Hepatocyte (in vitro differentiated cells): ENCODE results near the gene ONECUT3. TPM values are rescaled to one million over a fixed set of nuclear protein-coding genes. Genes with fewer than 3 reads are reported as not detected.

ENCODE experiments used
- DNase-seq: peaks from one replicate; pipeline ENCODE4 v3.0.0-alpha.2; 2016; ENCODE audit warnings: low spot score
- H2AFZ ChIP-seq: fragments of 200-600 bp; sonication (generic); 2 replicates; pipeline ENCODE4 v1.6.0; 2016; ENCODE audit warnings: antibody characterized with exemption, mild to moderate bottlenecking
- H3K27ac ChIP-seq: fragments of 200-600 bp; sonication (generic); 2 replicates; pipeline ENCODE4 v1.5.1; 2016; ENCODE audit warnings: mild to moderate bottlenecking
- H3K27me3 ChIP-seq: fragments of 200-600 bp; sonication (generic); 2 replicates; pipeline ENCODE4 v1.6.1; 2016
- H3K36me3 ChIP-seq: fragments of 200-600 bp; sonication (generic); replicated peaks from 2 replicates; pipeline ENCODE4 v1.5.1; 2016; ENCODE audit warnings: low read depth; ENCODE audit not compliant: insufficient read depth
- H3K4me1 ChIP-seq: fragments of 200-600 bp; sonication (generic); 2 replicates; pipeline ENCODE4 v1.5.1; 2016; ENCODE audit warnings: mild to moderate bottlenecking, moderate library complexity; ENCODE audit not compliant: insufficient read depth
- H3K4me2 ChIP-seq: fragments of 200-600 bp; sonication (generic); 2 replicates; pipeline ENCODE4 v1.6.0; 2016
- H3K4me3 ChIP-seq: fragments of 200-600 bp; sonication (generic); 2 replicates; pipeline ENCODE4 v1.5.1; 2016; ENCODE audit warnings: mild to moderate bottlenecking
- H3K79me2 ChIP-seq: fragments of 200-600 bp; sonication (generic); 2 replicates; pipeline ENCODE4 v1.6.0; 2017; ENCODE audit warnings: mild to moderate bottlenecking
- H3K9me2 ChIP-seq: fragments of 200-600 bp; sonication (generic); replicated peaks from 2 replicates; pipeline ENCODE4 v1.6.0; 2017; ENCODE audit warnings: mild to moderate bottlenecking; ENCODE audit not compliant: insufficient read depth
- H3K9me3 ChIP-seq: fragments of 200-600 bp; sonication (generic); 2 replicates; pipeline ENCODE4 v1.5.1; 2016; ENCODE audit warnings: low read depth, mild to moderate bottlenecking
- H4K20me1 ChIP-seq: fragments of 200-600 bp; sonication (generic); 2 replicates; pipeline ENCODE4 v1.6.0; 2016; ENCODE audit warnings: mild to moderate bottlenecking; ENCODE audit not compliant: insufficient read depth, poor library complexity, severe bottlenecking
- EZH2 ChIP-seq: fragments of 200-600 bp; sonication (generic); IDR thresholded peaks from 2 replicates; pipeline ENCODE4 v1.6.1; 2016; ENCODE audit warnings: antibody characterized with exemption, mild to moderate bottlenecking, borderline replicate concordance
- EZH2phosphoT487 ChIP-seq: fragments of 200-600 bp; sonication (generic); IDR thresholded peaks from one replicate; pipeline ENCODE4 v1.6.1; 2018; ENCODE audit warnings: antibody characterized with exemption, mild to moderate bottlenecking, low read depth, moderate library complexity; ENCODE audit not compliant: unreplicated experiment, severe bottlenecking
- WGBS: methylation state at CpG from one replicate; pipeline ENCODE4 v1.1.6; 2016; ENCODE audit warnings: low lambda C conversion rate; ENCODE audit errors: missing lambda C conversion rate; 5-methylcytosine and 5-hydroxymethylcytosine counted together
- polyA plus RNA-seq: library from polyadenylated mRNA; unstranded; fragments of >200 nt; fragmentation: Nextera tagmentation; extraction: Ambion mirVana; gene quantifications from 2 replicates; pipeline ENCODE4 v1.2.1, GENCODE V29; 2016
- total RNA-seq: library from RNA; depleted of rRNA; stranded (reverse); fragments of >200 nt; gene quantifications from 2 replicates; pipeline ENCODE4 v1.2.3, GENCODE V29; 2014
- TF ChIP-seq, protein P1 (sequence below): fragments of 200-600 bp; sonication (generic); IDR thresholded peaks from 2 replicates; pipeline ENCODE4 v1.5.1; 2016; ENCODE audit warnings: antibody characterized with exemption, mild to moderate bottlenecking; ENCODE audit not compliant: poor library complexity

The ONECUT3 gene
- total and polyA plus RNA-seq, 2 experiments from 2014 or later: 0.03 to 0.06 TPM

DNA sequence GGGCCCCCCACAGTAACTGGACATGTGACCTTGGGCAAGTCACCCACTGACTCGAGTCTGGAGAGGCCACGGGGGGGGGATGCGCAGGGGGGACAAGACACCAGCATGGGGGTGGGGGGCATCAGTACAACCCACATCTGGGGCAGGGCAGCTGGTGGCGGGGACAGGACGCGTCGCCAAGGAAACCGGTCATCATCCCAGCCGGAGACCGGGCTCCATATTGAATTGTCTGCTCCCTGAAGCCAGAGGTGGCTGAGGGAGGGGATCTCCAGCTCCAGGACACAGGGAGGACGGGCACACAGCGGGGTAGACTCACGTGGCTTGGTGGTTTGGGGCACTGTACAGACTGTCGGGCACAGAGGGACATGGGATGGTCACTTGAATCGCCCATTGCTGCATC, 11.4 kb downstream of the ONECUT3 start:
- DNase-seq: no peak
- H3K27me3 ChIP-seq: peaks cover 96% of the 10 kb centered on the region
- 38% methylated on average over 13 of the region's 15 CpGs for WGBS
- no peaks in the 10 kb centered on the region for H3K36me3 ChIP-seq
- TF ChIP-seq, protein P1, sequence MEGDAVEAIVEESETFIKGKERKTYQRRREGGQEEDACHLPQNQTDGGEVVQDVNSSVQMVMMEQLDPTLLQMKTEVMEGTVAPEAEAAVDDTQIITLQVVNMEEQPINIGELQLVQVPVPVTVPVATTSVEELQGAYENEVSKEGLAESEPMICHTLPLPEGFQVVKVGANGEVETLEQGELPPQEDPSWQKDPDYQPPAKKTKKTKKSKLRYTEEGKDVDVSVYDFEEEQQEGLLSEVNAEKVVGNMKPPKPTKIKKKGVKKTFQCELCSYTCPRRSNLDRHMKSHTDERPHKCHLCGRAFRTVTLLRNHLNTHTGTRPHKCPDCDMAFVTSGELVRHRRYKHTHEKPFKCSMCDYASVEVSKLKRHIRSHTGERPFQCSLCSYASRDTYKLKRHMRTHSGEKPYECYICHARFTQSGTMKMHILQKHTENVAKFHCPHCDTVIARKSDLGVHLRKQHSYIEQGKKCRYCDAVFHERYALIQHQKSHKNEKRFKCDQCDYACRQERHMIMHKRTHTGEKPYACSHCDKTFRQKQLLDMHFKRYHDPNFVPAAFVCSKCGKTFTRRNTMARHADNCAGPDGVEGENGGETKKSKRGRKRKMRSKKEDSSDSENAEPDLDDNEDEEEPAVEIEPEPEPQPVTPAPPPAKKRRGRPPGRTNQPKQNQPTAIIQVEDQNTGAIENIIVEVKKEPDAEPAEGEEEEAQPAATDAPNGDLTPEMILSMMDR: no peak
- TF ChIP-seq EZH2: no peak
- TF ChIP-seq EZH2phosphoT487: no peak
- no peak overlapping the region for H3K4me2 ChIP-seq
- H3K4me3 ChIP-seq: no peak overlapping the region
- H3K4me1 ChIP-seq: no peaks in the 10 kb centered on the region
- no peak overlapping the region for H3K27ac ChIP-seq
- H3K9me3 ChIP-seq: no peaks in the 10 kb centered on the region
- no peaks in the 10 kb centered on the region for H4K20me1 ChIP-seq
- no peak overlapping the region for H2AFZ ChIP-seq
- H3K9me2 ChIP-seq: no peaks in the 10 kb centered on the region
- H3K79me2 ChIP-seq: no peaks in the 10 kb centered on the region

DNA sequence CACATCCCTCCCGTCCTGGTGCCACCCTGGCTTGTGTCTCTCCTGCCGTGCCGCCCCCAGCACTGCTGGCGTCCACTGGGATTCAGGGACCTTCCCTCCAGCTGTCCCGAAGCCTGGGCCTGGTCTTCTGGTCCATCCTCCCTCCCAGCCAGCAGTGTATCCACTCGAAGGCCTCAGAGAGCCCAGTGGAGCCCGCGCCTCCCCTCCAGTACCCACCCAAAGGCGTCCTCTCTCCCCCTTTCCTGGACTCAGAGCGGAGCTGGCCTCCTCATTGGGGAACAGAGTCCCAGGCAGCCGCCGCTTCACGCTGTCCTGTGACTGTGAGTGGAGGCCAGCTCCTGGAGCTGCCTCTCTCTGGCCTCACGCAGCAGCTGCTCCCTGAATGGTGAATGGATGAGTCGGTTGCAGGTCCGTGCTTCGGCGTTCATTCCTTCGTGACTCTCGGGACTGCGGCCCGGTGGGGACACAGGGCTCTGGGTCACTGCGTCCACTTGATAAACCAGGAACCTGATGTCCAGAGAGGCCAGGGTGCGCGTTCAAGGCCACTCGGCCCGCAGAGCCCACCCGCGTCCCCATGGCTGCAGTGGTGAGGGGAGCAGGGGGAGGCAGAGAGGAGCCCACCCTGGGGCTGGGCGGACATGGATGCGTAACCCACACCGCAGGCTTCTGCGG, 12.1 kb downstream of the ONECUT3 start:
- DNase-seq: no peak
- Histone ChIP-seq H4K20me1 (no peaks in the 10 kb centered on the region), H3K27ac (no peak overlapping the region), H3K79me2 (no peaks in the 10 kb centered on the region), H3K4me2 (no peak overlapping the region), H3K9me2 (no peaks in the 10 kb centered on the region), H3K9me3 (no peaks in the 10 kb centered on the region), H3K4me1 (no peaks in the 10 kb centered on the region), H3K4me3 (no peak overlapping the region), H3K36me3 (no peaks in the 10 kb centered on the region), H3K27me3 (peaks cover 96% of the 10 kb centered on the region), H2AFZ (no peak overlapping the region)
- TF ChIP-seq EZH2 (peak; percentile 64), EZH2phosphoT487 (no peak)
- 48% methylated on average over 28 of the region's 33 CpGs for WGBS

DNA sequence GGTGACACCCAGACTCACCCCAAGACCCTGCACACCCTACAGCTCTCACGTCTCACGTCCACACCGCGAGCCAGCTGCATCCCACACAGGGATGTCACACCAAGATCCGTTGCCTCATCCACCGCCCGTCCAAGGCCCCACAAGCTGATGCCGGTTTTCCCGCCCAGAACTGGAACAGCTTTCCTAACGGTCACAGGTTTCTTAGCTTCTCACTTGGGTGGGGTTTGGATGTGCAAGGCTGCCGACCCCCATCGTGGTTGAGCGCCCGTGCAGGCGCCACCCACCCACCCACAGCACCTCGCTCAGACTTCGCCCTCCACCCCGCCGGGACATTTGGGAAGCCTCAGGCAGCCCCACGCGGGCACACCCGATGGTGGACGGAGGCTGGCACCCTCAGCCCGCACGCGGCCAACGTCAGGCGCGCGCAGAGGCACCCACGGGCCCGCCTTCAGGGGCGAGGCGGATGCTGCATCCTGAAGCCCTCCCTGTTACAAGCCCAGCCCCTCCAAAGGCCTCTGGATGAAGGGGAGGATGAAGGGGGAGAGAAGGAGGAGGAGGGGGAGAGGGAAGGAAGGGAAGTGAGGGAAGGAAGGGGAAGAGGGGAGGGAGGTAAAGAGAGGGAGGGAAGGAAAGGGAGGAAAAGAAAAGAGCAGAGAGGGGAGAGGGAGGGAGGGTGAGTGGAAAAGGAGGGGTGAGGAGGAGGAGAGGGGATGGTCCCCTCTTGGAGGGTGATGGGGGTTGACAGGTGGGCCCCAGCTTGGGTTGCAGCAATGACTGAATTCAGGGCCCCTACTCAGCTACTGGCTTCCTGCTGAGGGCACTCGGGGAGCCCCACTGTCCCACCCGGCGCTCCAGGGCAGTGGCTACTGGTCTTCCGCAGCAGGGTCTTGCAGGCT, 12.8 kb downstream of the ONECUT3 start:
- H3K4me2 ChIP-seq: no peak overlapping the region
- H3K27me3 ChIP-seq: peaks cover 93% of the 10 kb centered on the region
- H3K36me3 ChIP-seq: no peaks in the 10 kb centered on the region
- no peaks in the 10 kb centered on the region for H4K20me1 ChIP-seq
- no peak overlapping the region for H2AFZ ChIP-seq
- no peaks in the 10 kb centered on the region for H3K9me2 ChIP-seq
- 17% methylated on average over 36 of the region's 38 CpGs for WGBS
- no peak overlapping the region for H3K4me3 ChIP-seq
- TF ChIP-seq EZH2phosphoT487 (no peak), EZH2 (peak; percentile 45)
- no peaks in the 10 kb centered on the region for H3K79me2 ChIP-seq
- H3K27ac ChIP-seq: no peak overlapping the region
- no peaks in the 10 kb centered on the region for H3K4me1 ChIP-seq
- H3K9me3 ChIP-seq: peaks cover 4% of the 10 kb centered on the region
- no peak for DNase-seq

DNA sequence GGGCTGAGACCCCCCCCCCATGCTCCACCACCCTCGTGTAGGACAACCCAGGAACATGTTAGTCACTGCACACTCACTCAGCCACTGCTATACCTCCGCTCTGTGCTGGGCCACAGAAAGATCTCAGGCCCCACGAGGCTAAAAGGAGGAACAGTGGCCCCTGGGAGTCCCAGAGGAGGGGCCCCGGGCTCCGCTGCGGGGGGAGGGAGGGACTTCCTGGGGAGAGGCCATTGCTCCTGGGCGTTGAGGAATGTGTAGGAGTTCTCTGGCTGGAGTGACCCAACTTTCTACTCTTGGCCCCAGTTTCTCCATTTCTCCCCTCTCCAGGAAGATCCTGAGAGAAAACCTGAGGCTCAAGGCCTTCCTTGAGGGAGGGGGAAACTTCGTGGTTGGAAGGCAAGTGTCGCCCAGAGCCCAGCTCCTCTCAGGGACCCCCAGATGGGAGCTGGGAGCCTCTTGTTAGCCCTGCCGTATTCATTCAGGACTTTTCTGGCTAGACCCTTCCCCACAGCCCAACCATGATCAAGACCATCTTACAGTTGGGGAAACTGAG, 13.6 kb downstream of the ONECUT3 start:
- H3K79me2 ChIP-seq: no peaks in the 10 kb centered on the region
- H3K4me2 ChIP-seq: no peak overlapping the region
- H3K36me3 ChIP-seq: no peaks in the 10 kb centered on the region
- WGBS: 27% methylated on average over 10 of the region's 10 CpGs
- peaks cover 86% of the 10 kb centered on the region for H3K27me3 ChIP-seq
- no peak overlapping the region for H2AFZ ChIP-seq
- TF ChIP-seq EZH2 (no peak), EZH2phosphoT487 (no peak)
- TF ChIP-seq, protein P1: no peak
- H3K4me1 ChIP-seq: no peaks in the 10 kb centered on the region
- H4K20me1 ChIP-seq: no peaks in the 10 kb centered on the region
- DNase-seq: no peak
- no peak overlapping the region for H3K4me3 ChIP-seq
- H3K9me3 ChIP-seq: peaks cover 5% of the 10 kb centered on the region
- H3K9me2 ChIP-seq: no peaks in the 10 kb centered on the region
- no peak overlapping the region for H3K27ac ChIP-seq
